Germinal center (tissue), 1 donor: ENCODE data around the gene RAB27B.
"Not testable (repeated sequence)": the region's sequence is repeated elsewhere in the genome, so short reads cannot be mapped to it uniquely, and the experiment has no call there.

ENCODE experiments used
- DNase-seq: peaks from one replicate; pipeline ENCODE4 v3.0.0; 2012; ENCODE audit warnings: mixed read lengths, low spot score

RAB27B gene

GRCh38 chr18:54820785-54821275, 7.4 kb upstream of the RAB27B start:
- not testable (repeated sequence) for DNase-seq

DNA sequence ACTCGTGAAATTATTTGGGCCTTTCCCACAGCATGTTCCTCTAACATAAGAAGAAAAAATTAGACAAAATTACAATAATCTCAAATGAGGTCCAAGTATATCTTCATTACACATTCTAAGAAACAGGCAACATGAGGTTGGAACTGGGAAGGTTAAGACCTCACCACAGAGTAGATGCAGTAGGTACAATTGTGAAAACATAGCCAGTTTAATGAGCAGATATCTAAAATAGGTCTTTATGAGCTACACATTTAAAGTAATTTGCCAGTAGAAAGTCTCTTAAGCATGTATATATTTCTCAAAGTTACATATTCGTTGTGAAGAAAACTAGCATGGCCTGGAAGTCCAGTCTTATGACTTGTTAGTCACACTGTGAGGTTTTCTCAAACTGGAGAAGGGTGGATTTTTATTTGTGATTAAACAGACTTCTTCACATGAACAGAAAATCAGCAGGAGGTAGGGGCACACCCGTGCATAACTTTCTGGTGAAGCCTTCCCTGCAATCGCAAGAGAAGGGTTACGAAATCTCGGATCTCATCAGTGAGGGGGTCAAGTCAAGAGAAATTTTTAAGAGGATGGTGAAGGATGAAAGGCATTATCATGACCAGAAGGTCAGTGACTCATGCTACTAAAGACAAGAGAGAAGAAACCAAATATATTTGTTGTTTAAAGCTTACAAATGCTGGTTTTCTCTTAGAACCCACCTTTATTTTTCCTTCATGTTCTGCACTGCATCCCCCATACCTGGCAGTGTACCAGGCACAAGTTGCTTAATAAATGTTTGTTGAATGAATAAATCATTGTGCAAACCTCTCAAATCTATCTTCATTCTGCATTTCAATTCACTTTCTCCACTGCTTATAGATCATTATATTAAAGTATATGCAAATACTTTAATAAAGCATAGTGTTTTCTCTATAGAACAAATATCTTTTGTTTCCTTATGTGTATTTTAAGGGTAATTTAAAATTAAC, 5.1 kb upstream of the RAB27B start:
- DNase-seq = no peak

- no peak for DNase-seq
Observed at GRCh38 chr18:54824761-54825160, 3.5 kb upstream of the RAB27B start.

GRCh38 chr18:54825601-54826344, 2.5 kb upstream of the RAB27B start:
- DNase-seq = no peak

GRCh38 chr18:54828986-54829385, 709 bp downstream of the RAB27B start:
- DNase-seq = no peak

- no peak for DNase-seq
Observed at GRCh38 chr18:54829856-54830255, 1.6 kb downstream of the RAB27B start.

DNA sequence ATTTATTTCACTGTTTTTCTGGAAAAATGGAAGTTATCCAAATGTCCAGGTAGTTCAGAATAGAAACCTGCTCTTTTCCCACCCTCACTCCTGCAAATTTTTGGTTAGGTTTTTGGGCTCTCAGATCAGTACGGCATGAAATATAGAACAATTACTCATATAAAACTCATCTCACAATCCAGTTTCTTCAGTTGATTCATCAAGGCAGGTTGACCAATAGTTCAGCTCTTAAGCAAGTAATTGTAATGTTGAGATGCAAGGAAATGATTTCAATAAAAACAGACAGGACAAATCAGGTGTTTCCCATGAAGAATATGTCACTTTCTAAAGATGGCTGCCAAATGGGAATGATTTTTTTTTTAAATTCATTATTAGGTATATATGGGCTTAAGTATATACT, 2.0 kb downstream of the RAB27B start:
- no peak for DNase-seq

GRCh38 chr18:54830866-54831265, 2.6 kb downstream of the RAB27B start:
- no peak for DNase-seq

GRCh38 chr18:54835944-54836343, 7.7 kb downstream of the RAB27B start:
- no peak for DNase-seq

- DNase-seq = no peak
Observed at GRCh38 chr18:54843314-54843713, 15.0 kb downstream of the RAB27B start.

DNA sequence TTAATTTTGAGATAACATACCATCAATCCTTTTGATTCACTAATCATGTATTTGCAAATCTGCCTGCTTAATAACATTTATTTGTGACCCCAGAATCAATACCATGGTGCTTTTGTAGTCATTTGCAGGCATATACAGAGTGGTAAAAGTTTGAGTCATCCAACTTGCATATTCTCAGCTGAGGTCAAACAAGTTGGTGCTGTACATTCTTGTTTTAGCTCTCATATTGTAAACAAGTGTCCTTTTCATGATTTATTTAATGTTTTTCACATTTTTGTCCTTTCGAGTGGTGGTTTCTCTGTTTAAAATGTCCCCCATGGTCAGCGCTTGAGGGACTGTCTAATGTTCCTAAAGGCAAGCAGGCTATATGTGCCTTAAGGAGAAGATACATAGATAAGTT, 17.5 kb downstream of the RAB27B start:
- no peak for DNase-seq

GRCh38 chr18:54848121-54848520, 19.8 kb downstream of the RAB27B start:
- no peak for DNase-seq

- DNase-seq = no peak
Observed at GRCh38 chr18:54849683-54850082, 21.4 kb downstream of the RAB27B start.

DNA sequence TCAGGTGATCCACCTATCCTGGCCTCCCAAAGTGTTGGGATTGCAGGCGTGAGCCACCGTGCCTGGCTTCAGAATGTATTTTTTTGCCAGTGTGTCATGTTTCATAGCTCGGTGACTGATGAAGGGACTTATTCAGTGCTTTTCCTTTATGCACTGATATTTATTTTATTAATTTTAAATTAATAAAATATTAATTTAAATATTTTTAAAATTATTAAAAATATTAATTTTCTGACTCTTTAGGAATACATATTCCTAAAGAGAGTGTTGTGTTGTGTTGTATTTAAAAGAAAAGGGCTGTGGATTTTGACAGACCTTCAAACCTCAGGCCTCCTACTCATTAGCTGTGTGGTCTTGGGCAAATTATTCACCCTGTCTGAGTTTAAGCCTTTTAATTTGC, 22.3 kb downstream of the RAB27B start:
- DNase-seq = no peak

DNA sequence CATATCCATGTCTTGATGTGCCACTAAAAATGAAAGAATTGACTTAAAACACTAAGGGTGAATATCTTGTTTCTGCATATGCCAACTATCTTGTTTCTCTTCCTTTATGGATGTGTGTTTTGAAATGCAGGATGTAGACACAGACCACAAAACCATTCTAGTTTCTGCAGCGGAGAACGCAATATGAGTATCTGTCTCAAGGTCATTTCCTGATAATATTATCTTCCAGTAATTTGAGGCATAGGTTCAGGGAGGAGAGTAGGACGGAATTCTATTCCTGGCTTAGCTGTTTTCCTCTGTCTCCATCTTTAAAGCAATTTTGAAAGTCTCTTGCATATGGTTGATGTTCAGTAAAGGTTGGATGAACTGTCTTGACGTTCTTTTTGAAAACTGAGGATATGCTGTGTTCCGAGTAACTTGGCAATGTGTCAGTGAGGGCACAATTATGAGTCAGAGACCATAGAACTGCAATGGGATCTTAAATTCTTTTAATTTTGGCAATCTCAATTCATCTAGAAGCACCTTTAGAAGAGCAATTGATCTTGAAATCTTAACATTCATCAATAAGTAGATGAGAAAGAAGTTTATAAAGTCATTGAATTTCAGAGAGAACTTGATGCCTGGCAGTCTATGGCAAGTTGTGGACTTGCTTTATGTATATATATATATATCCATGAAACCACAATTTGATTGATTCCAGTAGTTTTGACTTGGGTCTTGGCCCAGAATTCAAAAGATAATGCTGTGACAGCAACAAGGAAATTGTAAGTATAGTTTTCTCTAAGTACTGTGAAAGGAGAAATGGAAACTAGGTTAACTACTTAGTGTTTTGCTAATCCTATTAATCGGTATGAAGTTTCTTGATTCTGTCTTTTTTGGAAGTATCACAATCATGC, 24.8 kb downstream of the RAB27B start:
- no peak for DNase-seq

DNA sequence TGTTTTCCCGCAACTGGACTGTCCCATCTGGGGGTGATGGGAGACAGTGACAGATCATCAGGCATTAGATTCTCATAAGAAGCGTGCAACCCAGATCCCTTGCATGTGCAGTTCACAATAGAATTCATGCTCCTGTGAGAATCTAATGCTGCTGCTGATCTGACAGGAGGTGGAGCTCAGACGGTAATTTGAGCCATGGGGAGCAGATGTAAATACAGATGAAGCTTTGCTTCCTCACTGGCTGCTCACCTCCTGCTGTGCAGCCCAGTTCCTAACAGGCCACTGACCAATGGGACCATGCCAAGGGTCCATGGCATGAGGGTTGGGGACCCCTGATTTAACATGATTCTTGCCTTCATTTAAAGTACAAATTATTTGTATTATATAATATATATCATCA, 26.8 kb downstream of the RAB27B start:
- DNase-seq = not testable (repeated sequence)

DNA sequence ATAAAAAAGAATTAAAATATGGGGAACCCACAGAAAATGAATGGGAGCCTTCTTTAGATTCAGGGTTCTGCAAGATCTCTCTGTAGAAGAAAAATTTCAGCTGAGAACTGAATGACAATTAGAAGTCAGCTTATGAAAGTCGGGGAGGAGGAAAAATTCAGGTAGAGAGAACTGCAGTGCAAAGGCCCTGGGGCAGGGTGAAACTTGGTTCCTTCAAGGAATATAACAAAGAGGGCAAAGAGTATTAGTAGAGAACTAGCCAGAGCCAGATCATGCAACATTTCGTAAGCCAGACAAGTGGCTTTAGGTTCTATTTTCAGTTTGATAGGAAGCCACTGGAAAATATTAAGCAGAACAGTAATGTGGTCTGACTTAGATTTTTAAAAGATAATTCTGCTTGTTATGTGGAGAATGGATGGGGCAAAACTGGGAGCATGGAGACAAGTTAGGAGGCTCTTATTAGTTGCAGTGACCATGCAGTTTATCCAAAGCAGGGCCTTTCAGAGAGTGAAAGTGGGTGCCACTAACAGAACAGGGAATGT, 27.9 kb downstream of the RAB27B start:
- DNase-seq = no peak

DNA sequence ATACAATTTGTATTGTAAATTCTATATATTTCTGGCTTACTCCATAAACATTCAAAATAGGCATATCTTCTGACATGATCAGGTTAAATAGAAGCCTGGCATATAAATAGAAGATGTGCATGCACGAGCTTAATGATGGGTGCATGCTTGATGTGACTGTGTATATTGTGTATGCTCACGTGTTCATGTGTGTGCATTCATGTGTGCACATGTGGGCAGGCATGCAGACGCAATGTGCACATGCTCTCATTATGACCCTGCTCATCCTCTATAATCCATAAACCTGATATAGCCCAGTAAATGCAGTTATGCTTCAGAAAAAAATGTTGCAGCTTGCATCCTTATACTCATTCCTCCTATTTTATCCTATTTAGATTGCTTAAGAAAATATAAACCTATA, 29.2 kb downstream of the RAB27B start:
- DNase-seq = no peak

GRCh38 chr18:54859667-54860421, 31.6 kb downstream of the RAB27B start:
- DNase-seq = no peak

DNA sequence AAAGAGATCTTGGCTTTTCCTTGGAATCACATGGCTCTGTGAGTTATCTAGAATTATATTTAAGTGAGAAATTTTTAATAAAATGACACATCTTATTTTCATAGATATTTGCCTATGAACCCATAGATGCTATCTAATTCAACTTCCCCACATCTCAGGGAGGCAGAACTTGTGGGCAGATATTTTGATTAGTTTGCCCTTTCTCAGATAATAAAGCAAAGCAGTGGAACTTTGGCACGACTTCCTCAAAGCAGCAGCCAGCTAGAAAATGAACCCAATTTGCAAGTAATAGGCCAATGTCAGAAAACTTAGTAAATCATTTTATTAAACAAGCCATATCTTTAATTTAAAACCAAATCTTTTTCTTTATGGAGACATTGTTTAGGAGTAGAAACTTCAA, 32.7 kb downstream of the RAB27B start:
- DNase-seq = no peak

- no peak for DNase-seq
Observed at GRCh38 chr18:54867131-54867530, 38.9 kb downstream of the RAB27B start.
